HG03064 (cell line): Measurements from ENCODE around the gene ARHGAP42.

Experiments used
- ATAC-seq: cut with Tn5 transposase; IDR thresholded peaks from one replicate; pipeline ENCODE4 v1.9.1; 2021; ENCODE audit warnings: low read depth; ENCODE audit not compliant: unreplicated experiment

The ARHGAP42 gene

GRCh38 chr11:100791860-100792259, 104.8 kb downstream of the ARHGAP42 start:
- ATAC-seq: no peak

DNA sequence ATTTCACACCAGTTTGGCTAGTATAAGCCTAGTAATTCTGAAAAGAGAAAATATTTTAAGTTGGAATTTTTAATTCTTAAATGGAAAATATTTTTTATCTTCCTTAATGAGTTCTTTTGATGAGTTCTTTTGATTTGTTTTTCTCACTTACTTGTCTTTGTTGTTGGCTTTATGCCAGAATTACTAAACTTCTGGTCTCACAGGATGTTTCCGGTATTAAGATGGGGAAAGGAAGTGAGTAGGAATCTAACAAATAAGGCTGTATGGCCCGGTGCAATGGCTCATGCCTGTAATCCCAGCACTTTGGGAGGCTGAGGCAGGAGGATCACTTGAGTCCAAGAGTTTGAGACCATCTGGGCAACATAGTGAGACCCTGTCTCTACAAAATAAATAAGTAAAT, 106.4 kb downstream of the ARHGAP42 start:
- no peak for ATAC-seq

- no peak for ATAC-seq
Observed at GRCh38 chr11:100794446-100794845, 107.4 kb downstream of the ARHGAP42 start.

- no peak for ATAC-seq
Observed at GRCh38 chr11:100799445-100799844, 112.4 kb downstream of the ARHGAP42 start.

GRCh38 chr11:100800202-100800601, 113.1 kb downstream of the ARHGAP42 start:
- ATAC-seq: no peak

GRCh38 chr11:100801225-100801999, 114.3 kb downstream of the ARHGAP42 start:
- no peak for ATAC-seq

GRCh38 chr11:100805506-100806199, 118.6 kb downstream of the ARHGAP42 start:
- no peak for ATAC-seq

DNA sequence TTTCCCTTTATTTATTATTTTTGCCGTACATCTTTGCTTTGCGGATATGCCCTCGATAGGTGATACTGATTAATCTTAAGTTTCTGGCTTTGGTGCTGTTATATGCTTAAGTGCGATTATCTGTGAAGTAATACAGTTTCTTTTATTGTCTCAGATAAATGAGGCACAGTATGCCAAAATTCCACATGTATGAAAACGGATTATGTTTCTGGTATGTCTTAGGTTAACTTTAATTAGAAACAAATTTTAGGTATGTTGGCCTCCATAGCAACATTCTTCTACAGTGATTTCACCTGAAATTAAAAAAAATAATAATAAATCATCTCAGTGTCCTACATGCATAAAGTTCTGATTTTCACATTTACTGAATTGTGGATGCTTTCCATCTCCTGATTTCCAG, 119.2 kb downstream of the ARHGAP42 start:
- no peak for ATAC-seq

GRCh38 chr11:100808904-100809491, 121.9 kb downstream of the ARHGAP42 start:
- no peak for ATAC-seq

DNA sequence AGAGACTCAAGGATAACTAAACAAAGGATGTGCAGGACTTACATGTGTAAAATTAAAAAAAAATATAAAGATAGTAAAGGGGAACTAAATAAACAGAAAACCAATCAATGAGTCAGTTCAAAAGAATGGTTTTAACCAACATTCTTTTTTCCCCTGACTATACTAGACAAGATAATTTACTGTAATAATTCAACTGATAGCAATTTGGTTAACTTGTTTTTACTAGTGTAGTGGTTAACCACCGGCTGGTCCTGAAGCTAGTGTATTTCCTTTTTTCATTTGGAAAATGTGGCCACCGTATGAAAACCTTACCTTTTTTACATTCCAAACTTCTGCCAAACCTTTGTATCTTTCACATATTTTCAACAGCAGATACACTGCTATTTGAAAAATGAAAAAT, 123.1 kb downstream of the ARHGAP42 start:
- ATAC-seq: no peak

DNA sequence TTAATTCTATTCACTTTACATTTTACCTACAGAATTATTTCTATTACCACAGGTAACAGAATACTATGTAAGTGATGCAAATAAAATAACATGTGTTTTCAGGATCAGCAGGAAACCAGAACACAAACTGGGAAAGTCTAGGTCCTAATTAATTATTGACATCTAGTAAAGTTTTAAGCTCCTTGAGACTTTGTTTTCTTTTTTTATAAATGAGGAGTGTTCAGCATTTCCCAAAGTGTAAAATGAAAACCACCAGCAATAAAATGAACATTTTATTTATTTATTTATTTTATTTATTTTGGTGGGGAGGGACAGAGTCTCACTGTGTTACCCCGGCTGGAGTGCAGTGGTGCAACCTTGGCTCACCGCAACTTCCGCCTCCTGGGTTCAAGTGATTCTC, 123.6 kb downstream of the ARHGAP42 start:
- ATAC-seq: no peak

DNA sequence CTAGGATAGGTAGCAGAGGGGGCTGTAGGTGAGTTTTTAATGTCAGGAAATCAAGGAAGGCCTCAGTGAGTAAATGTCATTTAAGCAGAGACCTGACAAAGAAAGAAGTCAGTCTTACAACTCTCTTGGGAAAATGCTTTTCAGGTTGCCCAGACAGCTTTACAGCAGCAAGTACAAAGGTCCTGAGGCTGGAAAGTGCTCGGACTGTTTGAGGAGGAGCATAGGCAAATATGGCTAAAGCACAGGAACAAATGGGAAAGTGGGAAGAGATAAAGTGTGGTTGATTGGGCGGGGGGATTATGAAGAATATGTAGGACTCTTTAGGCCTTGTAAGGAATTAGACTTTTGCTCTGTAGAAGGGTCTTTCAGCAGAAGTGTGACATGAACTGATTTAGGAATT, 125.4 kb downstream of the ARHGAP42 start:
- no peak for ATAC-seq

DNA sequence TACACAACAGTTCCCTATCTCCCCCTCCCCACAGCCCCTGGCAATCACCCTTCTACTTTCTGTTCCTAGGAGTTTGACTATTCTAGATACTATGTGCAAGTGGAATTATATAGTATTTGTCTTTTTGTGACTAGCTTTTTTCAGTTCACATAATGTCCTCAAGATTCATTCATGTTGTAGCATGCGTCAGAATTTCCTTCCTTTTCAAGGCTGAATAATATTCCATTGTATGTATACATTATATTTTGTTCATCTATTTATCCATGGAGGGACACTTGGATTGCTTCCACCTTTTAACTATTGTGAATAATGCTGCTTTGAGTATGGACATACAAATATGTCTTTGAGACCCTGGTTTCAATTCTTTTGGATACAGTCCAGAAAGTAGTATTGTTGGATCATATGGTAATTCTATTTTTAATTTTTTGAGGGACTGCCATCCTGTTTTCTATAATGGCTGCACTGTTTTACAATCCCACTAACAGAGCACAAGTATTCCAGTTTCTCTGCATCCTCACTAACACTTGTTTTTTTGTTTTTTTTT, 128.8 kb downstream of the ARHGAP42 start:
- ATAC-seq: no peak

GRCh38 chr11:100816823-100817222, 129.7 kb downstream of the ARHGAP42 start:
- no peak for ATAC-seq

- ATAC-seq: no peak
Observed at GRCh38 chr11:100817620-100818019, 130.5 kb downstream of the ARHGAP42 start.

GRCh38 chr11:100820621-100821020, 133.5 kb downstream of the ARHGAP42 start:
- ATAC-seq: no peak

DNA sequence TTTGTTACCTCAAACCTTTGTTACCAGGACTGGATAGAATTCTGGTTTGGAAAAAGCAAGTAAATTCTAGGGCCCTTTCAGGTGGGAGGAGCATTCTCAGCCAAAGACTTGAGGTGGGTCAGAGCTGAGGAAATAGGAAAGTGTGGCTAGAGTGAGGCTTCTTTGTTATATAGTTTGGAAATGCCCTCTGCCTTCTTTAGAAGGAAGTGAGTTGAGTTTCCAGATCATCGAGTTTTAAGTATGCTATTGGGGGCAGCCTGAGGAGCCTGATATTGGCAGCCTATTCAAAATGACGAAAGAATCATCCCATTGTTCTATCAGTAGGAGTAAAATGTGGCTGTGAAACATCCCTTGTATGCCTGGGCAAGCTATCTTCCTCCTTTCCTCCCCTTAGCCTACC, 134.1 kb downstream of the ARHGAP42 start:
- ATAC-seq: no peak

DNA sequence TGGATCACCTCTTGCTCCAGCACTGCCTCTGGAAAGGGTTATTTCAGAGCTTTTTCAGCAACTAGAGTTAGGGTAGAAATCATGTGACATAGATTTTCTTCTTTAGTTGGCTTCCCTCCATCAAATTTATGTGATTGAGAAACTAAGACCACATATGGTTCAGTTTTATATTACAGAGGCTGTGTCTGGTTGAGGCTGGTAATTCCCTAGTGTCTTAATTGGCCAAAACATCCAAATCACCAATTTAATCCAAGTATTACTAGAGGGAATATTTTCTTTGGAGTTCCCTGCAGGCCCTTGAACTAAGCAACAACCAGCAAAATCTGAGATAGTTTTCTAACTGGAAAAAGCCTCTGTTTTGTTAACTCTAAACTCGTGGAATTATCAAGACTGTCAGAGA, 136.3 kb downstream of the ARHGAP42 start:
- no peak for ATAC-seq

DNA sequence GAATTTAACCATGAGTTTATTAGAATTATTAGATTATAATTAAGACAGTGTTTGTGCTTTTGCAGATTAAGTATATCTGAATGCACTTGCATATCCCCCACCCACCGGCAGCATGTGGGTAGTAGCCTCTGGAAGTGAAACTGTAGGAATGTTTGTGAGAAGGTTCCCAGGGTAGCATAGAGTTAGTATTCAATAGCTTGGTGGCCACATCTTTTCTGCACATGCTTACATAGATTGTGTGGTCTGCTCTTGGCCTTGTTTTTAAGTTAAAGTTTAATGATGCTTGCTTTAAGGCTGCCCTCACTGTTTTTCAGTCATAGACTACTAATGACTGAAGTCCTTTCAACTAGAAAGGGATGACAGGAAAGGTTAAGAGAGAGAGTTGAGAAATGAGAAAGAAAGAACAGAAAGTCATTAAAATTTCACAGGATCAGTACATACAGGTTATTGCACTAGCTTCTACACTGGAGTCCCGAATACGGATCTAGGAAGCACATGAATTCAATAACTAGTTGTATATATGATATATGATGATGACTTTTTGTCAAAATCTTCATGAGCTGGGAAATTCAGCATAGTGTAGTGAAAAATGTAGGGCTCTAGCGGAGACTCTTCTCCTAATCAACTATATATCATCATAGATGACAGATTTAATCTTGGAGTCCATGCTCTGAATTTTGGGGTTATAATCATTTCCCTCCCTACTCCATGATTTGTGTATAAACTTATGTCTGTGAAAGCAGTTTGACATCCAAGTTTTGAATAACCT, 137.1 kb downstream of the ARHGAP42 start:
- ATAC-seq: no peak

GRCh38 chr11:100825626-100826025, 138.5 kb downstream of the ARHGAP42 start:
- ATAC-seq: no peak
